ENCODE data around the gene SERPINA7.
"Not testable (repeated sequence)": the region's sequence is repeated elsewhere in the genome, so short reads cannot be mapped to it uniquely, and the experiment has no call there.

Gene SERPINA7

GRCh38 chrX:106038625-106039024 is at the start of gene SERPINA7:
TSS of gene SERPINA7 (minus strand) at chrX:106038727. CDS start at chrX:106037058, 1,669 bp downstream.
- DNase-seq (ENCODE audit: low read depth) = no peak

DNA sequence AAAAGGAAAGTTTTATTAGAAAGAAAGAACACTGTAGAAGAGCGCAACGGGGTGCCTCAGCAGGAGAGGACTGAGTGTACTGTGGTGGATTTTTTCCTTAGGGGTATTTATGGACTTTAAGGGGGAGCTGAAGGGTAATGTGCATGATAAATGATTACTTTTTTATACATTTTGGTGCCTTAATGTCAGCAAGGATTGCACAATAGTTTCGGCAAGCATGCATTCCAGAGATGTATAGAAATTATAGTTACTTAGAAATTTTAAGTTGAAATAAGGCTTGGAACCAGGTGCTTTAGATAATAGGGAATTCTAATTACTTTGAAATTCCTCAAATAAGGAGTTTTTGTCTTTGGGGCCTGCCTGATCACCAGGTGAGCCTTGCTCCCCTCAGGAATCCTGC is 30.5 kb upstream of the SERPINA7 start:
- DNase-seq (ENCODE audit: low read depth) = no peak

DNA sequence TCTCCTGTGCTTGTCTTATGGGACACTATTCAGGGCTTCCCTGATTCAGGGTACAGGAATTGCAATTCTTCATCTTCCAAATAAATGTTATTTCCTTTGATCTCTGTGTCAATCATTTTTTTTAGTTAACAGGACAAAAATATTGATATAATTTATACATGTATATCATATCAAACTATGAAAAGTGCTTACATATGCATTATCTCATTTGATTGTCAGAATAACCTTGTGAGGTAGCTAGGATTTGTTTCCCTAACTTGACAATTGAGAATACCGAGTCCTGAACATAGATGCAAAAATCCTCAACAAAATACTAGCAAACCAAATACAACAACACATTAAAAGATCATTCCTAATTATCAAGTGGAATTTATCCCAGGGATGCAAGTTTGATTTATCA is 11.5 kb upstream of the SERPINA7 start:
- no peak for DNase-seq (ENCODE audit: low read depth)

DNA sequence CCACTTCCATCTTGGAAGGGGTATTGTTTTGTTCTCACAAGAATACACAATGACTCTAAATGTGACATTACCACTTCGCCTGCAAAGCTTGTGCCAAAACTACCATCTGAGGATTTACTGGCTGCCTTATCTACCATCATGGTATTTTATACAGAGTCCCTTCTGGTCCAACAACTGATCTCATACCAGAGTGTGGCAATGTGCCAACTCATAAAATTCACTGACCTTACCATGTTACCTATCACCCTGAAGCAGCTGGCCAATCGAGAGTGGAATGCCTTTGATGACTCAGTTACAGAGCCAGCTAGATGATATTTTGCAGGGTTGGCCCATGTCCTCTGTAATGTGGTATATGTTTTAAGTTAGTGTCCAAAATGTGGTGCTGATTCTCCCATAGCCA is 3.8 kb upstream of the SERPINA7 start:
- DNase-seq (ENCODE audit: low read depth) = no peak

DNA sequence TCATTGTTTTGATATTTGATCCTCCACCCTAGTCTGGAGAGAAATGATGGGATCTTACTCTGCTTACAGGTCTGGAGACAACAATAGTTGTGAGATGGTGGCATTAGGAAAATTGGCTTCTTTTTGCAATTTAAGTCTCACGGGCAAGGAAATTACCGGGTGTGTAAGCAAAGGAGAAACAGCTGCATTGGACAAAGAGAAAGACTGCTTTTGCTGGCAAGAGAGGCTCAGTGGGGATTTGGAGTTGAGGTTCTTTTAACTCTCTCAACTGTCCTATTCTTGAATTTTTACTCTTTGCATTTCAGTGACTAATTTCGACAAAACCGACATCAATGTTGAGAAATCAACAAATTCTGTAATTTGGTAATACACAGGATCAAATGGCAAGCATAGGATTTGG is 2.3 kb upstream of the SERPINA7 start:
- DNase-seq (ENCODE audit: low read depth) = no peak

- no peak for DNase-seq (ENCODE audit: low read depth)
Observed at GRCh38 chrX:106039920-106040319, 1.4 kb upstream of the SERPINA7 start.

DNA sequence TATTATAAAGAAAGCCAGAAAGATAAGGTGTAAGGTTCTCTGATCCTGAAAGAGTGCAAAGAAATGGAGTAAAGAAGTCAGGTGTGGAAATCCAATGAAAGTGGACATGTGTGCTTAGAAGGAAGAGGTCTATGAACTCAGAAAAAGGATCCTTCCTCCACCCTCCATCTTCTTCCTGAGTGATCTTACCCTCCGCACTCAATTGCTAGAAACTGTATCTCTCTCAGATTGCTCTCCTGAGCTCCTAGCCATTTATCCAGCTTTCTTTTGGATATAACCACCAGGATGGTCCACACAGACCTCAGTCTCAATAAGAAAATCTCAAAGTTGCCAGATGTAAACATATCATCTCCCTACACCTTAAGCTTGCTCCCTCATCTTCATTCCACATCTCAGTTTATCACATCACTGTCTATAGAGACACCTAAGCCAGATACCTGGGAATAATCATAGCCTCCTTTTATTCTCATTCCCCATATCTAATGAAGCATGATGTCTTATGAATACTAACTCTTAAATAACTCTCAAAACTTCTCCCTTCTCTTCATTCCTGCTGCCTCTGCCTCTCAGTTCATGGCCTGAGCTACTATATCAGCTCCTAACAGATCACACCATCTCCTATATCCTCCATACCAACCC is 573 bp downstream of the SERPINA7 start:
- no peak for DNase-seq (ENCODE audit: low read depth)

GRCh38 chrX:106036716-106037115 is 1.8 kb downstream of the SERPINA7 start:
- DNase-seq (ENCODE audit: low read depth) = no peak

DNA sequence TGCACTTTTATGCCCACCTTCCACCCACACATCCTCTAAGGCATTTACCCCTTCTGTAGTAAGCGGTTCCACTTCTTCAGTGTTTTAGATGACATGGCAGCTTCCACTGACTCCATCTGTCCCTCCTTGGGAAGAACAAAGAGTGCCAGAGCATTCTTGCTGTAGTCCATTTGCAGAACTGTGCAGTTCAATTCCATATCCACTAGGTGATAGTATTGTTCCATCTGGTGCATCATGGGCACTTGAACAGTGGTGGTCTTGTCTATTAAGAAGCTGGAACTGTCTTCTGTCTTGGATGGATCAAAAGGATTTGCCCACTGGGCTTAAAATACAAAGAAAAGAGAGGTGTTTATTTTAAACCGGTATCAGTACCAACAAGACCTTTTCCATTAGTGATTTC is 3.5 kb downstream of the SERPINA7 start:
- DNase-seq (ENCODE audit: low read depth) = no peak

DNA sequence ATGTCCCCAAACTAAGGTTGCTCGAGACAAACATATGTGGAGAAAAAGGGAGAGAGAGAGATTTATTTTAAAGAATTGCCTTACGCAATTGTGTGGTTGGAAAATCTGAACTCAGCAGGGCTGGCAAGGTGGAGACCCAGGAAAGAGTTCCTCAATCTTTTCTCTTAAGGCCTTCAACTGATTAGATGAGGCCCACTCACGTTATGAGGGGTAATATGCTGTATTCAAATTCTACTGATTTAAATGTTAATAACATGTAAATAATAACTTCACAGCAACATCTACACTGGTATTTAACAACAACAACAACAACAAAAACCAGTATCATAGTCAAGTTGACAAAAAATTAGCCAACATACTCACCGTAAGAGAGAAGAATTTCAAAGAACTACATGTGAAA is 14.6 kb downstream of the SERPINA7 start:
- DNase-seq (ENCODE audit: low read depth) = no peak

GRCh38 chrX:106022238-106022637 is 16.3 kb downstream of the SERPINA7 start:
- DNase-seq (ENCODE audit: low read depth) = no peak

DNA sequence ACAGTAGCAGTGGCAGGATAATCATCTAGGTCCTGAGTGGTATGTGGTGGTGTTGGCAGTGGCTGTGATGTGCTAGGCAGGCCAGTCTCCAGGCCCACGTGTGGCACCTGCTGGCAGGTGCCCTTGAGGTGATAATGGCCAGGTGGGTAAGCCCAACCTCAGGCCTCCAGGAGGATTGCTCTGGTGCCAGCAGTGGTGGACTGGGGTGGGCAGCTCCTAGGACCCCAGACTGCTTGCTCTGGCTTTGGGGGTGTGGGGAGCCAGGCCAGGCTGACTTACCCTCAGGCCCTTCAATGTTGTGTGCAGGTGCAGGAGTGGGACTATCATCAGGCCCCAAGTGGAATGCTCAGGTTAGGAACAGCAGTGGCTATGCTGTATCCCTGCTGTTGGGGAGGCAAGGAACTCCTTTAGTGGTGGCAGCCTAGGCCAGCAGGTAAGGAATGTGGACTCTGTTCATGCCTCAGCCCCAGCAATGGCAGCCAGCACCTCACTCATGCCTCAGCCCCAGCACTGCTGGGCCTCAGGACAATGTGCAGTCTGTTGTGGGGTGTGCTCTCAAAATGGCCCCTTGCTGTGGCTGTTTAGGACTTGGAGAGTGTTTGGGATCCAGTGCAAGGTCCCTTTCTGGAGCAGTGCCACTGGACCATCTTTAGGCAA is 24.3 kb downstream of the SERPINA7 start:
- no peak for DNase-seq (ENCODE audit: low read depth)

DNA sequence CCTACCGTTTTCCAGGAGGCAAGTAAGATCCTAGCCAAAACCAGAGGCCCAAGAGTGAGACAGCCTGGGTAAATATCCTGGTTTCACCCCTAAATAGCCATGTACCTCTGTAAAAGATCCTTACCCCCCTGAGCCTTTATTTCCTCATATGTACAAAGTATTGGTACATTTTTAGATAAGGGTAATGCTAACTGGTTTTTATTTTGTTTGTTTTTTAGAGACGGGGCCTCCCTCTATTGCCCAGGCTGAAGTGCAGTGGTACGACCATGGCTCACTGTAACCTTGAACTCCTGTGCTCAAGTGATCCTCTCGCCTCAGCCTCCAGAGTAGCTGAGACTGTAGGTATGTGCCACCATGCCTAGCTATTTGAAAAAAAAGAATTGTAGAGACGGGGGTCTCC is 29.4 kb downstream of the SERPINA7 start:
- DNase-seq (ENCODE audit: low read depth) = no peak

GRCh38 chrX:106007815-106008214 is 30.7 kb downstream of the SERPINA7 start:
- DNase-seq (ENCODE audit: low read depth) = no peak

GRCh38 chrX:106005684-106006083 is 32.8 kb downstream of the SERPINA7 start:
- DNase-seq (ENCODE audit: low read depth) = no peak

DNA sequence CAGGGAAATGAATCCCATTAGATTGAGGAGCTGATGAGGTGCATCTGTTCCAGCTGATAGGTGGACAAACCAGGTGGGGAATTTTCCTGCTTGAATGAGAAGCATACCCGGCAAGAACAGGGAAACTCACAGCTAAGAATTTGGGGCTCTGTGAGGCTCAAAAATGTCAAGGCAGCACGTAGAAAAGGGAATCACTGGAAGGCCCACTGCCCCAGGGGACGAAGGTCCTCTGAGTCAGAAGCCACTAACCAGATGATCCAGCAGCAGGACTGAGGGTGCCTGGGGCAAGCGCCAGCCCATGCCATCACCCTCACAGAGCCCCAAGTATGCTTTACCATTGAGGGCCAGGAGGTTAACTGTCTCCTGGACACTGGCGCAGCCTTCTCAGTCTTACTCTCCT is 37.9 kb downstream of the SERPINA7 start:
- not testable (repeated sequence) for DNase-seq (ENCODE audit: low read depth)

- DNase-seq (ENCODE audit: low read depth) = no peak
Observed at GRCh38 chrX:106000203-106000602, 38.3 kb downstream of the SERPINA7 start.

- DNase-seq (ENCODE audit: low read depth) = no peak
Observed at GRCh38 chrX:105999294-105999693, 39.2 kb downstream of the SERPINA7 start.

DNA sequence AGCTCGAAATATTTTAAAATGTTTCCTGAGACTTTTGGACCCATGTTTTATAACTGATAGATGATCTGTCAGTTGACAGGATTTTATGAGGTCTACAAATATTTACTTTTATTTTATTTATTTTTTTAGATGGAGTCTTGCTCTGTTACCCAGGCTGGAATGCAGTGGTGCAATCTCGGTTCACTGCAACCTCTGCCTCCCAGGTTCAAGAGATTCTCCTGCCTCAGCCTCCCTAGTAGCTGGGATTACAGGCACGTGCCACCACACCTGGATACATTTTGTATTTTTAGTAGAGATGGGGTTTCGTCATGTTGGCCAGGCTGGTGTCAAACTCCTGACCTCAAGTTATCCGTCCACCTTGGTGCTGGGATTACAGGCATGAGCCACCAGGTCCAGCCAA is 50.0 kb downstream of the SERPINA7 start:
- DNase-seq (ENCODE audit: low read depth) = not testable (repeated sequence)

Measured in stimulated activated CD4-positive, alpha-beta T cell treated with anti-CD3 and anti-CD28 coated beads, Interleukin-2, amount 100 ng/mL, for 4 hours (primary cell).